ENCODE measurements around the gene GNA12.

Gene GNA12

DNA sequence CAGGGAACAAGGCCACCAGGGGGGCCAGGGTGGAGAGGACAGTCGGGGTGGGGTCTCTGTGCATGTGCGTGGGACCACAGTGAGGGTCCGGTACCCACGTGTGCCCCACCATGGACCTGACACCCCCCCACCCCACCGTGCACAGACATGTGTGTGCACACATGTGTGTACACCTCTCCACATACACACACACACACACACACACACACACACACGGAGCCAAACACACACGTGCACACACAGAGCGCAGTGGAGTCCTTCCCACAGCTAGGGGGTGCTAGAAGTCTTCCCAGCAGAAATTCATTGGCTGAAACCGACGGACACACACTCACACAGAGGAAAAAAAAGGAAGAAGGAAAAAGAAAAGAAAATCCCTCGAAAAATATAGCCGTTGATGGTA lies 42.8 kb upstream of the GNA12 start:
- no CpG with 5 or more reads among the region's 12 CpGs for WGBS, 2 donors (ENCODE audit: extremely low coverage in 2 of 2, insufficient read length in 2 of 2, insufficient replicate concordance in 1 of 2)

DNA sequence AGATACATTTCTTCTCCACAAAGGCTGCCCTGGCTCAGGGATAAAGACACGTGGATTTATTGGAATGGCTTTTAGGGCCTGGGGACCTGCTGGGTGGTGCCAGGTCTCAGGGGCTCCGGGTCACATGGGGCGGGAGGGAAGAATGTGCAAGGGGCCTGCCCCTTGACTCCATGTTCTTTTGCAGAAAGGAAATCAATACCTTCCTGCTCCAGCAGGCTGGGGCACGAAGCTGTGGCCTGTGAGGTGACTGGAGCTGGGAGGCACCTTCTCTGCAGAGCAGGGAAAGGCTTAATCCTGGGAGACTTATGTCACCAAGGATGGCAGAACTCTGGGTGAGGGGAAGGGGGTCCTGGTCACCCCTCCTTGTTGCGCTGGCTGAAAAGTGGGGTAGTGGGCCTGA lies 42.3 kb upstream of the GNA12 start:
- Histone ChIP-seq H3K4me3 (ENCODE audit: low read length in 2 of 2) (no peak overlapping the region), H3K14ac (ENCODE audit: low read length) (no peak overlapping the region), H3K27me3 (ENCODE audit: control insufficient read depth in 3 of 3, insufficient read depth in 3 of 3, low read depth in 1 of 3, low read length in 3 of 3) (no peaks in the 10 kb centered on the region), H3K27ac (replicated peaks; ENCODE audit: low read length) (no peak overlapping the region), H3K9me3 (replicated peaks in 1 of 2; ENCODE audit: control insufficient read depth in 2 of 2, insufficient read depth in 1 of 2, low read depth in 1 of 2, low read length in 2 of 2) (no peaks in the 10 kb centered on the region), H3K23ac (ENCODE audit: low read depth, low read length, poor library complexity) (peak overlapping the region; percentile 63), H3K4ac (ENCODE audit: low read length) (no peak overlapping the region), H2BK15ac (ENCODE audit: low read length) (peak overlapping the region; percentile 62), H3K4me2 (ENCODE audit: insufficient read depth, low read length, poor library complexity, severe bottlenecking) (no peak overlapping the region), H4K8ac (ENCODE audit: low read depth, low read length) (peak overlapping the region; percentile 43), H3K36me3 (replicated peaks in 1 of 2; ENCODE audit: control insufficient read depth in 2 of 2, insufficient read depth in 2 of 2, low read length in 2 of 2) (no peaks in the 10 kb centered on the region), H3K9ac (ENCODE audit: low read depth, low read length, poor library complexity) (no peak overlapping the region), H4K91ac (ENCODE audit: low read depth, low read length, poor library complexity) (peak overlapping the region; percentile 22), H3K18ac (ENCODE audit: low read length) (peak overlapping the region; percentile 95), H2BK5ac (ENCODE audit: low read length) (no peak overlapping the region), H3K4me1 (ENCODE audit: control insufficient read depth in 2 of 2, insufficient read depth in 1 of 2, low read depth in 1 of 2, low read length in 2 of 2) (peaks cover 7 to 14% of the 10 kb centered on the region in 2 donors), H2BK12ac (ENCODE audit: low read length) (no peak overlapping the region), H2AFZ (ENCODE audit: low read length) (peak overlapping the region; percentile 69), H3K79me1 (ENCODE audit: low read depth, low read length) (no peaks in the 10 kb centered on the region), H2BK120ac (ENCODE audit: low read depth, low read length) (peak overlapping the region; percentile 97), H2AK5ac (ENCODE audit: low read depth, low read length) (peak overlapping the region; percentile 96)
- no peak for DNase-seq (ENCODE audit: low spot score)
- no CpG with 5 or more reads among the region's 5 CpGs for WGBS, 2 donors (ENCODE audit: extremely low coverage in 2 of 2, insufficient read length in 2 of 2, insufficient replicate concordance in 1 of 2)

More for the DNA sequence above, 42.8 kb upstream of the GNA12 start:
- no peak overlapping the region for H3K4me2 ChIP-seq (ENCODE audit: insufficient read depth, low read length, poor library complexity, severe bottlenecking)
- peak overlapping the region; percentile 22 for H4K91ac ChIP-seq (ENCODE audit: low read depth, low read length, poor library complexity)
- H2BK120ac ChIP-seq (ENCODE audit: low read depth, low read length): peak overlapping the region; percentile 97
- H3K18ac ChIP-seq (ENCODE audit: low read length): peak overlapping the region; percentile 95
- H3K14ac ChIP-seq (ENCODE audit: low read length): no peak overlapping the region
- H3K4ac ChIP-seq (ENCODE audit: low read length): peak overlapping the region; percentile 2
- H3K4me3 ChIP-seq (ENCODE audit: low read length in 2 of 2): no peak overlapping the region
- H3K27ac ChIP-seq (replicated peaks; ENCODE audit: low read length): no peak overlapping the region
- peak overlapping the region; percentile 96 for H2AK5ac ChIP-seq (ENCODE audit: low read depth, low read length)
- peak overlapping the region; percentile 43 for H4K8ac ChIP-seq (ENCODE audit: low read depth, low read length)
- peak overlapping the region; percentile 58 for H2BK12ac ChIP-seq (ENCODE audit: low read length)
- H2AFZ ChIP-seq (ENCODE audit: low read length): peak overlapping the region; percentile 69
- no peaks in the 10 kb centered on the region for H3K27me3 ChIP-seq (ENCODE audit: control insufficient read depth in 3 of 3, insufficient read depth in 3 of 3, low read depth in 1 of 3, low read length in 3 of 3)
- H3K79me1 ChIP-seq (ENCODE audit: low read depth, low read length): no peaks in the 10 kb centered on the region
- peak overlapping the region; percentile 50 for H3K9ac ChIP-seq (ENCODE audit: low read depth, low read length, poor library complexity)
- H3K36me3 ChIP-seq (replicated peaks in 1 of 2; ENCODE audit: control insufficient read depth in 2 of 2, insufficient read depth in 2 of 2, low read length in 2 of 2): no peaks in the 10 kb centered on the region
- H2BK15ac ChIP-seq (ENCODE audit: low read length): peak overlapping the region; percentile 62
- peak; percentile 59 for DNase-seq (ENCODE audit: low spot score)
- peaks cover 6 to 14% of the 10 kb centered on the region in 2 donors for H3K4me1 ChIP-seq (ENCODE audit: control insufficient read depth in 2 of 2, insufficient read depth in 1 of 2, low read depth in 1 of 2, low read length in 2 of 2)
- peak overlapping the region; percentile 63 for H3K23ac ChIP-seq (ENCODE audit: low read depth, low read length, poor library complexity)
- H3K9me3 ChIP-seq (replicated peaks in 1 of 2; ENCODE audit: control insufficient read depth in 2 of 2, insufficient read depth in 1 of 2, low read depth in 1 of 2, low read length in 2 of 2): no peaks in the 10 kb centered on the region
- no peak overlapping the region for H2BK5ac ChIP-seq (ENCODE audit: low read length)

DNA sequence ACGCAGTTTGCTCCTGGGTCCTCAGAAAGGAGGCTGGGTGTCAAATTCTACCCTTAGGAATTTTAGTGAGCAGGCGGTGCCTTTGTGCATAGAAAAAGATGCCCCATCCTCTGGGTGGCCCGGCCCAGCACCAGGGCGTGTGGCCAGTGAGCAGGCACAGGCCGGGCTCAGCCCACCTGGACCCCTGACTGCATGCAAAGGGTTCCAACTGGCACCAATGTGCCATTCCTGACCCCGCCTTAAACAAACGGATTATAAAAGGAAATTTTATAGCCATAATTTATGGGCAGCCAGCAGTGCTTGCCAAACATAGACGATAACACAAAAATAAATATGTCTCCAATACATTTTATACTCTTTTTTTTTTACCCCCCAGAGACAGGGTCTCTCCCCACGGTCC lies 40.1 kb upstream of the GNA12 start:
- H3K9ac ChIP-seq (ENCODE audit: low read depth, low read length, poor library complexity): no peak overlapping the region
- H3K4me1 ChIP-seq (ENCODE audit: control insufficient read depth in 2 of 2, insufficient read depth in 1 of 2, low read depth in 1 of 2, low read length in 2 of 2): peaks cover 15 to 31% of the 10 kb centered on the region in 2 donors
- H2BK5ac ChIP-seq (ENCODE audit: low read length): no peak overlapping the region
- H3K36me3 ChIP-seq (replicated peaks in 1 of 2; ENCODE audit: control insufficient read depth in 2 of 2, insufficient read depth in 2 of 2, low read length in 2 of 2): peaks cover 0 to 2% of the 10 kb centered on the region in 2 donors
- H2BK12ac ChIP-seq (ENCODE audit: low read length): no peak overlapping the region
- H3K27ac ChIP-seq (replicated peaks; ENCODE audit: low read length): no peak overlapping the region
- no peak overlapping the region for H3K4me2 ChIP-seq (ENCODE audit: insufficient read depth, low read length, poor library complexity, severe bottlenecking)
- no peak for DNase-seq (ENCODE audit: low spot score)
- H3K18ac ChIP-seq (ENCODE audit: low read length): no peak overlapping the region
- no peak overlapping the region for H3K23ac ChIP-seq (ENCODE audit: low read depth, low read length, poor library complexity)
- no peak overlapping the region for H2BK120ac ChIP-seq (ENCODE audit: low read depth, low read length)
- peaks cover 0 to 6% of the 10 kb centered on the region in 2 donors for H3K9me3 ChIP-seq (replicated peaks in 1 of 2; ENCODE audit: control insufficient read depth in 2 of 2, insufficient read depth in 1 of 2, low read depth in 1 of 2, low read length in 2 of 2)
- H4K91ac ChIP-seq (ENCODE audit: low read depth, low read length, poor library complexity): no peak overlapping the region
- no peak overlapping the region for H3K14ac ChIP-seq (ENCODE audit: low read length)
- WGBS, 2 donors (ENCODE audit: extremely low coverage in 2 of 2, insufficient read length in 2 of 2, insufficient replicate concordance in 1 of 2): no CpG with 5 or more reads among the region's 9 CpGs
- no peak overlapping the region for H3K4me3 ChIP-seq (ENCODE audit: low read length in 2 of 2)
- no peaks in the 10 kb centered on the region for H3K27me3 ChIP-seq (ENCODE audit: control insufficient read depth in 3 of 3, insufficient read depth in 3 of 3, low read depth in 1 of 3, low read length in 3 of 3)
- H2AK5ac ChIP-seq (ENCODE audit: low read depth, low read length): peak overlapping the region; percentile 94
- H4K8ac ChIP-seq (ENCODE audit: low read depth, low read length): no peak overlapping the region
- H3K79me1 ChIP-seq (ENCODE audit: low read depth, low read length): no peaks in the 10 kb centered on the region
- H2AFZ ChIP-seq (ENCODE audit: low read length): no peak overlapping the region
- no peak overlapping the region for H3K4ac ChIP-seq (ENCODE audit: low read length)
- no peak overlapping the region for H2BK15ac ChIP-seq (ENCODE audit: low read length)

DNA sequence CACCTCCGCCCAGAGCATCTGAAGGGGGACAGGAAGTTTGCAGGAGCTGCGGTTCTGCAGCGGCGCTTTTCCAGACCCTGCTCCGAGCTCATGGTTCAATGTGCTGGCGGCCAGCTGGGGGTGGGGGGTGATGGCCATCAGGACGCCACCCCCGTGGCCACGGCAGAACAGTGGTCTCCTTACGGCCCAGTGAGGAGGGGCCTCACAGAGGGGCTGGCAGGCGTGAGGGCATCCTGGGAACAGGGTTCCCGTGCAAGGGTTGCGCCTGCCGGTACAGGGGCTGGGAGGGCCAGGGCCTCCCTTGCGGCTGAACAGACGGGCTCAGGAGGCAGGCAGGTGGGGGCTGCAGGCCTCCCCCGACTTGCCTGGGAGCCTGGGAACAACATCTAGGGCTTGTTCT lies 39.0 kb upstream of the GNA12 start:
- no peak overlapping the region for H3K4me3 ChIP-seq (ENCODE audit: low read length in 2 of 2)
- peak overlapping the region; percentile 63 for H2BK12ac ChIP-seq (ENCODE audit: low read length)
- peak overlapping the region; percentile 72 for H3K4ac ChIP-seq (ENCODE audit: low read length)
- peak overlapping the region; percentile 15 for H2BK15ac ChIP-seq (ENCODE audit: low read length)
- H3K9me3 ChIP-seq (replicated peaks in 1 of 2; ENCODE audit: control insufficient read depth in 2 of 2, insufficient read depth in 1 of 2, low read depth in 1 of 2, low read length in 2 of 2): peaks cover 0 to 8% of the 10 kb centered on the region in 2 donors
- no CpG with 5 or more reads among the region's 17 CpGs for WGBS, 2 donors (ENCODE audit: extremely low coverage in 2 of 2, insufficient read length in 2 of 2, insufficient replicate concordance in 1 of 2)
- no peak overlapping the region for H4K8ac ChIP-seq (ENCODE audit: low read depth, low read length)
- H3K9ac ChIP-seq (ENCODE audit: low read depth, low read length, poor library complexity): no peak overlapping the region
- H2AK5ac ChIP-seq (ENCODE audit: low read depth, low read length): peak overlapping the region; percentile 94
- peak overlapping the region; percentile 85 for H2BK120ac ChIP-seq (ENCODE audit: low read depth, low read length)
- peak overlapping the region; percentile 14 for H2BK5ac ChIP-seq (ENCODE audit: low read length)
- peaks cover 0 to 2% of the 10 kb centered on the region in 2 donors for H3K36me3 ChIP-seq (replicated peaks in 1 of 2; ENCODE audit: control insufficient read depth in 2 of 2, insufficient read depth in 2 of 2, low read length in 2 of 2)
- no peak overlapping the region for H3K23ac ChIP-seq (ENCODE audit: low read depth, low read length, poor library complexity)
- H3K27me3 ChIP-seq (ENCODE audit: control insufficient read depth in 3 of 3, insufficient read depth in 3 of 3, low read depth in 1 of 3, low read length in 3 of 3): no peaks in the 10 kb centered on the region
- H3K27ac ChIP-seq (replicated peaks; ENCODE audit: low read length): no peak overlapping the region
- H3K18ac ChIP-seq (ENCODE audit: low read length): peak overlapping the region; percentile 79
- H3K14ac ChIP-seq (ENCODE audit: low read length): no peak overlapping the region
- H4K91ac ChIP-seq (ENCODE audit: low read depth, low read length, poor library complexity): no peak overlapping the region
- peaks cover 15 to 34% of the 10 kb centered on the region in 2 donors for H3K4me1 ChIP-seq (ENCODE audit: control insufficient read depth in 2 of 2, insufficient read depth in 1 of 2, low read depth in 1 of 2, low read length in 2 of 2)
- H3K79me1 ChIP-seq (ENCODE audit: low read depth, low read length): no peaks in the 10 kb centered on the region
- DNase-seq (ENCODE audit: low spot score): no peak
- H2AFZ ChIP-seq (ENCODE audit: low read length): peak overlapping the region; percentile 66
- H3K4me2 ChIP-seq (ENCODE audit: insufficient read depth, low read length, poor library complexity, severe bottlenecking): no peak overlapping the region

All from neuronal stem cell (in vitro differentiated cells).